CD4-positive, alpha-beta T cell treated with Interleukin-10 for 1 hour (primary cell): ENCODE results near the gene CEP192.
A peak's percentile ranks its signal among the peaks of the same experiment; 100 is the strongest.
"Not testable (repeated sequence)": the region's sequence is repeated elsewhere in the genome, so short reads cannot be mapped to it uniquely, and the experiment has no call there.

ENCODE experiments used
- DNase-seq: peaks from one replicate; pipeline ENCODE4 v3.0.0-alpha.2; 2020

Gene CEP192

DNA sequence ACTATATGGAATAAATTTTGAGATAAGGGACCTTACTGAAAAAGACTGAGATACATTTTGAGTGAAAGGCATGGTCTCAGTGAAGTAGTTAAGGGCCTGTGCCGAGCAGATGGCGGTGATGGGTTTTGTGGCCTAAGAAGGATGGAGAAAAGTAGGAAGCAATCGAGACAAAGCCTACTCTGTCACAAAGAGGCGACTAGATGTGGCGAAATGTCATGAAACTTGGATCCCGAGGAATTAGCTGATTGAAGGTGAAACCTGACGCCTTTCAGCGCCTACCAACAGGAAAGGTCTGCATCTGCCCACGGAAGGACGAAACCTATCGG is 558 bp upstream of the CEP192 start:
- DNase-seq, result no peak

DNA sequence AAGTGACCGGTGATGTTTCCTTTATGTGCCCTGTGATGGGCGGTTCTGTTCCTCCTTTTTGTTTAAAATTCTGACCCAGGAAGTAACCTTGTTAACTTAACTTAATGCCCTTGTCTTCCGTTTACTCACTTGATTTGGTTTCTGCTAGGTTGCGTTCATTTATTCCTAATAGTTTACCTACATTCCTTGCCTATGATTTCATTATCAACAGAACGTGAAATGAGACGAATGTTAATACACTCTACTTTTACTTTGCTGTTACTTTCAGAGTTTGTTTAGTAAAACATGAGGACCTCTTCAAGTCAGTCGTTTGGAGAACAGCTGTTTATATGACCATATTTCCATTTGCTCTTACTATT is 638 bp downstream of the CEP192 start:
- no peak for DNase-seq

DNA sequence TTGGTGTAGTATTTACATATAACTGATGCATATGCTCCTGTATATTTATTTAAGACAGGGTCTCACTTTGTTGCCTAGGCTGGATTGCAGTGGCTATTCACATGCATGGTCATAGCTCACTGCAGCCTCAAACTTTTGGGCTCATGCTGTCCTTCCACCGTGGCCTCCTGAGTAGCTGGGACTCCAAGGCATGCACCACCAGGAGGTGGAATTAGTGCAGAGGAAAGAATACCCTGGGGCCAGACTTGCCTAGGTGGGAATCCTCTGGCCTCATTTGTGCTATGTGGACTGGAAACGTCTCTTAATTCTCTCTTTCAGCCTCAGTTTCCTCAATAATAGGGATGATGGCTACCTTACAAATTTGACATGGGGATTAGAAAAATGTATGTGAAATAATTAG is 2.3 kb downstream of the CEP192 start:
- DNase-seq, result no peak

DNA sequence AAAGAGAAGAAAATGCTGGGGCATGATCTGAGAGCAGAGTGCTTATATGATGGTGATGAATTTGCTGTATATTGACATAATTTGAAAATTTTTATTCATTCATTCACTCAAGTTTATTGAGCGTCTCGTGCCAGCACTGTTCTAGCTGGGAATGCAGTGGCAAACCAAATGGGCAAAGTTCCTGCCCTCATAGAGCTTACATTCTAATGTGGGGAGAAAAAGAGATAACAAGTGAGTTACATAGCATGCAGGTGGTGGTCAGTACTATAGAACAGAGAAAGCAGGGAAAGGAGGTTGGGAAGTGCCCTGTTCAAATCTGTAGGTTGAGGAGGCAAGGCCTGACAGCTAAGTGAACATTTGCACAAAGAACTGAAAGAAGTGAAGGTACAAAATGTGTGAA is 4.3 kb downstream of the CEP192 start:
- no peak for DNase-seq

DNA sequence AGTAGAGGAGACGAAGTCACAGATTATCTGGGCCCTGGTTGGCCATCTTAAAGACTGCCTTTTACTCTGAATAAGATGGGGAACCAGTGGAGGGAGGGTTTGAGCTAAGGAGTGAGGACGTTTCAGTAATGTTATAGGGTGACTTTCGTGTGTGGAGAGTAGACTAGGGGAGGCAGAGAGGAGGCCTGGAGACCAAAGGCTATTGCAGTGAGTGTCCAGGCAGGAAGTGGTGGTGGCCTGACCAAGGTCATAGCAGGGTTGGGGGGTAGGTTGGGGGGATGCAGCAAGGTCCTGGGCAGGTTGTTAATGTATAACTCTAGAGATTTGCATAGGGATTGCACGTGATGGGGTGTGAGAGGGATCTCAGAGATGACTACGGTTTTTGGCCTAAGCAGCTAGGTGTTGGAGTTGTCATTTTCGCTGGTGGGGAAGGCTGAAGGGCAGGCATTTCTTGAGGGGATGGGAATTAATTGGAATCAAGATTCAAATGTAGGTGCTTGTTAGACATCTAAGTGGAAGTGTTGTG is 4.9 kb downstream of the CEP192 start:
- DNase-seq, result no peak

DNA sequence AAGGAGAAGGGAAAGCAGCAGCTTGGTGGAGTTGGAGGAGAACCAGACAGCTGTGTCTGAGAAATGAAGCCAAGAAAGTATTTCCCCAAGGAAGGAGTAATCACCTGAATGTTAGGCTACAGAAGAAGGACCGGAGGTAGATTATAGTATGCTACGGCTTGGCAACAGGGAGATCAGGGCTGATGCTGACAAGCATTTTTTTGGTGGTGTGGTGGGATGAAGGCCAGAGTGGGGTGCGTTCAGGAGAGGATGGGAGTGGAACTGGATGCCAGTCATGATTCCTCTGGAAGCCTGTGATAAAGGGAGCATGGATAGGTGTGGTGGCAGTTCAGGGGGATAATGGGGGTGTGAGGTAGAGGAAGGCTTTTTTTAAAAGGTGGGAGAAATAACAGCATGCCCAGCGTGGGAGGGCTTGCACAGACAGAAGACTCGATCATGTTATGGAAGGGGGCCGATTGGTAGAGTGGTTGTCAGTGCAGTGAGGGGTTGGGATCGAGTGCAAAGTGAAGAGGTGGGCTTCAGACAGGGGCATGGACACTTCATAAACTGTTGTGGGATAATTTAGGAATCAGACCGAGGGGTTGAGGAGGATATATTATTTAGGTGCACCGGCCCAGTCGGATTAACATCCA is 5.6 kb downstream of the CEP192 start:
- no peak for DNase-seq

DNA sequence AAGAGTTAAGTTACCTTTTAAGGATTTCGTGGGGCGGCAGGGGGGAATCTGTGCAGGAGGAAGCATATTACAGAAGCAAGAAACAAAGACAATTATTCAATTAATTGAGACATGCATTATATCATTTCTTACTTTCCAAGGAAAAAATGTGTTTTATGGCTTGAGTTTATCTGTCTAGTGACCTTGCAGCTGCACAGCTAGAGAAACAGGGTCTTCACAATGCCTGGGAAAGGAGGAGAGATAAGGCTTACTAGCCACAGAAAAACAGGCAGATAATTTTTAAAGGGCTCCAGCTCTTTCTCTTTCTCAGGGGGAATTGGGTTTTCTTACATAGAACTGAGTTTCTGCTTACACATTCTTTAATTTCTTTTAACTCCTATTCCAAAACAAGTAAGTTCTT is 6.2 kb downstream of the CEP192 start:
- not testable (repeated sequence) for DNase-seq

DNA sequence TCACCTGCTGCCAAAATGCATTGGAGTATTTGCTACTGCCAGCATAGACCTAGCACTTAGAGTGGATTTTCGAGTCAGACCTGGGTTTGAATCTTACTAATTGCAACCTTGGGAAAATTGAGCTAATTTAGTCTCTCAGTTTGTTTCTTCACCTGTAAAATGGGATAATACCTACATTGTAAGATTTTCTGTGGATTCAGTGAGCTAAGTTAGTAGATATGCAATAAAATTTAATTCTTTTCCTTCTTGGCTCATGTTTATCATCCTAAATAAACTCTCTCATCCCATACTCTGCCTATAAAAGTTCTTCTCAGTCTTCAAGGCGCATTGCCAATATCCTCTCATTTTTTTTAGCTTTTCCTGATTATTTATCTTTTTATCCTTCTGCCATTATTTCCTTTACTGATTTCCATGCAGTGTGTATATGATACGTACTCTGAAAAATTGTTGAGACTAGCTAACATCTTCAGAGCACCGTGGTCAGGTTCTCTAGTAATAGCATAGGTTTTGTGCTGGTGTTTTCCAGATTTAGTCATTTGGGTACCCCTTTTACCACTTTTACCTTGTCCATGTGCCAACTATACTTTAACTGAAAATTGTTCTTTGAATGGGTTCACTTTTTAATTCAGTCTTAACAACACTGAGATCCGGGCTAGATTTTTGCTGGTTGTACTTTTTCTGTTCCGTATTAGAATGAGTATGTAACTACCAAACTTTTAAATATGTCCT is 7.3 kb downstream of the CEP192 start:
- no peak for DNase-seq

DNA sequence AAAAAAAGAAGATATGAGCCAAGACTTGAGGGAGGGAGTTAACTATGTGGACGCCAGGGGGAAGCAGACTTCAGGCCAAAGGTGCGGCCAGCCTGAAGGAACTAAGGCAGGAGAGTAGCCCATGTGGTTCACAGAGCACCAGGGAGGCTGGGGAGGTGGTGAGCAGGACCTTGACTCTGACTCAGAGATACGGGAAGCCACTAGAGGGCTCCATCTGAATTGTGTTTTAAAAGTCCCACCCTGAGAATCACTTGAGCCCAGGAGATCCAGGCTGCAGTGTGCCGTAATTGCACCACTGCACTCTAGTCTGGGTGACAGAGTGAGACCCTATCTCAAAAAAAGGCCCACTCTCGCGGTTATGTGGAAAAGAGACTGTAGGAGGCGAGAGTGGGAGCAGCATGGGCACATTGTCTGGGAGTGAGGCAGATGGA is 12.3 kb downstream of the CEP192 start:
- DNase-seq, result peak; percentile 16

DNA sequence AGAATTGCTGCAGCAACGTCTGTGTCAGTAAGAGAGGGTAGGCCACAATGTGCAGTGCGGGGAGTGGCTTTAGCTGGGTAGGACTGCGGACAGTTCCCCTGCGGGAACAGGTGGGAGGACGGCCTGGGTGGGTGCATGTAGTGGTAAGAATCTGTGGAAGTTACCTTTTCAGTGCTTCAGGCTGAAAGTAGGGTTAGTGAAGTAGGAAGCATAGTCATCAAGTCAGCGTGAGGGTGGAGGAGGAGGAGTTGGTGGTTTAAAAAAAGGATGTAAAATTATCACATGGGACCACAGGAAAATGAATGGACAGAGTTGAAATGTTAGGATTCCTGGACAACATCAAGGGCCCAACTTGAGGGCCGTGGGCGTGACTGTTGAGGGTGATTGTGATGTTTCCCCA is 13.2 kb downstream of the CEP192 start:
- DNase-seq, result no peak

DNA sequence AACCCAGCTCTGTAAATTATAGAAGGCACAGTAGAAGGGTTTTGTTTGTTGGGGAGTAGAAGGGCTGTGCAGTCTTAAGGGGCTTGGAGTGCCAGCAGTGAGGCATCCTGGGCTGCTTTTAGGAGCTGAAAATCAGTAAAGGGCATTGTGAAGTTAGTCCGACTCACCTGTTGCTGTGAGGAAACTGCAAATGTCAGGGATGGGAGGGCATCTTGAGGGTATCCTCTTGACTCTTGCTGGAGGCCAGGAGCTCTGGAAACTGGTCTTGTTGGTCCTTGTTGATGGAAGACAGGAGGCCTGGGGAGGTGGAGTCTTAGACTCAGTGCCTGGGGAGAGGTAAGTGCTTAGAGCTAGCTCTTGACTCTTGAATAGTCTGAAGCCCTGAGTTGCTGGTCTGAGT is 14.1 kb downstream of the CEP192 start:
- no peak for DNase-seq

DNA sequence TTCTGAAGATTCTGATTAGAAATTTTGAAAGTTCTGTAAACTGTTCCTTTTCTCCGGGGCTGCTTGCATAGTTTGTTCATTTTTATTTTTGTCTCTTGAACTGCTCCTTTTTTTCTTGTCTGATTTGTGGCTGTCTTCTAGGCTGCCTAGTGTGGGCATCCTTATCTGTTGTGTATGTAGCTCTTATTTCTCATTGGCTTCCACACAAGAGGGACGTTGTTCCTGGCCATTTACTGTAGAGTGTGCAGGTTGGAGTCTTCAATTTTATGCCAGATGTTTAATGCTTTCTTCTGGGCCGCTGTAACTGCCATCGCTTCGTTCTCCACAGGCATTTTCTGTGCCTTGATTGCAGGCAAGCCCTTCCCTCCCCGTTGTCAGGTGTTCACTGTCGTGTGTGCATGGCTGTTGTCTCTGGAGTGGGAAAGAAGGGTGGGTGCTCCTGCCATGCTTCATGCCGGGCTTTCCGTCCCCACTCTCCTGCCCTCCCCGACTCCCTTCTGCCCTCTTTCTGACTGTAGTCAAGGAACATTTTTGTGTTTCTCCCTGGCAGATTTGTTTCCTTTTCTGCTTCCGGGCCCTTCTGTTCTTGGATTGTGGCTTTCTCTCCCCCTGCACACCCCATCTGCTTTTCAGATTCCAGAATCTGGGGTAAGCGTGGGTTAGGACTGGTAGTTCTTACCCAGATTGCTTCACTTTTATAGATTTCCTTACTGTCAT is 15.5 kb downstream of the CEP192 start:
- DNase-seq, result no peak

DNA sequence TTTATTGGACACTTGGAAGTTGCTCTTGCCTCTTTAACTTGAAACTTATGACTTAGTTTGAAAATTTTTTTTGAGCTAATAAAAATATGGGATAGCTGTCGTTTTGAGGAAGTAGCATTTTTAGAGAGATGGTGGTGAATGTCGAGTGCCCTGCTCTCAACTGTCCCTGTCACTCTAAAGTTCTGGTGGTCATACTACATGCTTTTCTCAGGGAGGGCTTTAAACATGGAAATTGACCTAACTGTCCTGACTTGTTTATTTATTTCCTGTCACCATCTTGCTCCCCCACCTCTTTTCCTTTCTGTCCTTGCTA is 16.0 kb downstream of the CEP192 start:
- no peak for DNase-seq

DNA sequence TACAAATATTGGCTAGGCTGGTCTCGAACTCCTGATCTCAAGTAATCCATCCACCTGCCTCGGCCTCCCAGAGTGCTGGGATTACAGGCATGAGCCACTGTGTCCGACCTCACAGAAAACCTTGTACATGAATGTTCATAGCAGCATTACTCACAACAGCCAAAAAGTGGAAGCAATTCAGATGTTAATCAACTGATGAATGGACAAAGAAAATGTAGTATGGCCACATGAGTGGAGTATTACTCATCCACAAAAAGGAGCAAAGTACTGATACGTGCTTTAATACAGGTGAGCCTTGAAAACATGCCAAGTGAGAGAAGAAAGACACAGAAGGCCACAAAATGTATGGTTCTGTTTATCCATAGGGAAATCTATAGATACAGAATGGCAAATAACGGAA is 20.6 kb downstream of the CEP192 start:
- no peak for DNase-seq

DNA sequence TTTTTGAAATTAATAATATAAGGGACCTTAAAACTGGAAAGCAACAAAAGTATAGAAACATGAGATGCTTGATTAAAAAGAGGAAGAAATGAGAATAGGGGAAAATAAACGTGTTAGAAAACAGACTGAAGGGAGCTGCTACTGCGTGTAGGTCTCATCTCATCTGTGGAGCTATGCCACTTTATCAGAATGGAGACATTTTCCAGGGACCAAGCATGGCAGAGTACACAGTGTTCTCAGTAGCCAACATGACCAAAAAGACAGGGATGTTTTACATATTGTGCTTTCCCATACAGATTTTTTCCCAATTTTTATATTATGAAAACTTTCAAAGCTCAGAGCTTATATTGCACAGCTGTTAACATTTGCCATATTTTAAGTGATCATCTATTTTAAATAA is 23.1 kb downstream of the CEP192 start:
- DNase-seq, result no peak

DNA sequence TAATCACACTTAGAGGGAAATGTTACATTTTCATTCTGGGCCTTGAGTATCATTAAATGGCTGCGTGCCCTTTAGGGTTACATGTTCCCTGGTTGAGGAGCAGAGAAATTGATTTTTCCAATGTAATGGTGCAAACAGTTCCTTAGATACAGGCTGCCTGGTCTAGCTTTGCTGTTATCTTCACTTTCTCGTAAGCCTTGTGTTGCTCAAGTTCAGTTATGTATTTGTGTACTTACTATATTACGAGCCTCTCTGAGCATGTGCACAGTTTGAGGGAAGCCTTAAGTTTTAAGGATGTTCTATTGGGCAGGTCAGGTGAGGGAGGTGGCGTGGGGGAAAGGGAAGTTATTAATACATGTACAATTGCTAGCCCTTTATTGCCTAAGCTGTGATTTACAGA is 23.7 kb downstream of the CEP192 start:
- DNase-seq, result no peak

DNA sequence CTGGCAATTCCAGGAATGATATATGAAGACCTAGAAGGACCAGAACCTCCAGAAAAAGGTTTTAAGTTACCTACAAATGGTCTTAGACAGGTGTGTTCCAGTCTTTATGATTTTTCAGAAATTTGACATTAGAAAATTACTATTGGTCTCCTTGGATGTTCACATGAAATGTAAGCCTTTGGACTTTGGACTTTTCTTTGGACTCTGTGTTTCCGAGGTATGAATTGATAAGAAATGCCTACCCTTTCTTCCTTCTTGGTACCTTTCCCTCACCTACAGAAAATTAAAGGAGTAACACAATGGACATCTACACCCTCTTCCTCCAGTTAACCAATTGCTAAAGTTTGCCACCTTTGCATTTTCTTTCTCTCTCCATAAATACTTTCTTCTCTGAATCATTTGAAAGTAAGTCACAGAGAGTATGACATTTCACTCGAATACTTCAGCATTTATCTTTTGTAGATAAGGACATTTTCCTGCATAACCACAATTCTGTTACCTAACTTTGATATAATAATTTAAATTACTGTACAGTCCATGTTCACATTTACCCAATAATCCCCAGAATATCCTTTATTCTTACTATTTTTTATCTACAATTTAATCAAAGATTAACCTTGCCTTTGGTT is 26.2 kb downstream of the CEP192 start:
- no peak for DNase-seq

DNA sequence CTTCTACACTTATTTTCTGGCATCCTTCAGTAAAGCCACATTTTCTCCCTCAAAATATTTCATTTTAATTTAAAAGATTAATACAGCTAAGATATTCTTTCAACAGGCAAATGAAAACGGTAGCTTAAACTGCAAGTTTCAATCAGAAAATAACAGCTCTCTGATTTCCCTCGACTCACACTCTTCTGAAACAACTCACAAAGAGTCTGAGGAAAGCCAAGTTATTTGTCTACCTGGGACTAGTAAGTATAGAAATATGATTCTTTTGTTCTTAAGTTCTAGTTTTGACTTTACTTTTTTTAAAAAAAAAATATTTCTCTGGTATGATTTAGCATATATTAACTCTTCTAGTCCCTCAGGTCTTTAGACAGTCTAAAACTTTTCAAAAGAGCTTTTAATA is 27.2 kb downstream of the CEP192 start:
- no peak for DNase-seq

DNA sequence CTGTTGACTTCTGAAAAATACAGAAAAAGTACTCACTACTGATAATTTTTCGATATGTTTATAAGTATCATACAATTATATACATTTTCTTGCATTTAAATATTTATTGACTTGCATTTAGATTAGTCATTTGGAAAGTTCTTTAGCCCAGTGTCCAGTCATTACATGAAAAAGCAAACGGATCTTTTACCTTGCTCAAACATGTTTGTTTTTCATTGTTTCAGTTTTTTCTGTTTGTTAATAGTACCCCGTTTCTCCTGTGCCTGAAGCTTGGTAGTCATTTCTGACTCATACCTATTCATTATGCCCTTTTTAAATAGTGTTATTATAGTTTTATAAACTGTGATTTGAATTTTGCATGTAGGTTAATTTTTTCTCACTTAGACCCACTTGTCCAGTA is 28.1 kb downstream of the CEP192 start:
- DNase-seq, result no peak

DNA sequence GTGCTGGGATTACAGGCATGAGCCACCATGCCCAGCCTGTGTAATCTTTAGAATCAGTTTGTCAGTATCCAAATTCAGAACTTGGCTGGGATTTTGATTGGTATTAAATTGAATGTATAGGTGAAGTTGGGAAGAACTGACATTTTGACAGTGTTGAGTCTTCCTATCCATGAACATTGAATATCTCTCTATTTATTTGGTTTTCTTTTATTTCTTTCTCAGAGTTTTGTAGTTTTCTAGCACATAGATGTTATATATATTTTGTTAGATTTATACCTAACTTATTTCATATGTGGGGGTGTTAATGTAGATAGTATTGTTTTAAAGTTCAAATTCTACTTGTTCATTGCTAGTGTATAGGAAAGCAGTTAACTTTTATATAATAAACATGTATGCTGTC is 31.5 kb downstream of the CEP192 start:
- DNase-seq, result no peak

DNA sequence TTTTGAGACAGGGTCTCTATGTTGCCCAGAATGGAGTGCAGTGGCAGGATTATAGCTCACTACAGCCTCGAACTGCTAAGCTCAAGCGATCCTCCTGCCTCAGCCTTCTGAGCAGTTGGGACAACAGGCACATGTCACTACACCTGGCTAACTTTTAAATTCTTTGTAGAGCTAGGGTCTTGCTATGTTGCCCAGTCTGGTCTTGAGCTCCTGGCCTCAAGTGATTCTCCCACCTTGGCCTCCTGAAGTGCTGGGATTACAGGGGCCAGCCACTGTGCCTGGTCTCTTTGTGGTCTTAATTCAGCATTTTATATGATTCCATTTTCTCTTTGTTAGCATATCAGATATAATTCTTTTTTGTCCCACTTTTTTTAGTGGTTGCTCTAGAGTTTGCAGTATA is 34.1 kb downstream of the CEP192 start:
- DNase-seq, result no peak

DNA sequence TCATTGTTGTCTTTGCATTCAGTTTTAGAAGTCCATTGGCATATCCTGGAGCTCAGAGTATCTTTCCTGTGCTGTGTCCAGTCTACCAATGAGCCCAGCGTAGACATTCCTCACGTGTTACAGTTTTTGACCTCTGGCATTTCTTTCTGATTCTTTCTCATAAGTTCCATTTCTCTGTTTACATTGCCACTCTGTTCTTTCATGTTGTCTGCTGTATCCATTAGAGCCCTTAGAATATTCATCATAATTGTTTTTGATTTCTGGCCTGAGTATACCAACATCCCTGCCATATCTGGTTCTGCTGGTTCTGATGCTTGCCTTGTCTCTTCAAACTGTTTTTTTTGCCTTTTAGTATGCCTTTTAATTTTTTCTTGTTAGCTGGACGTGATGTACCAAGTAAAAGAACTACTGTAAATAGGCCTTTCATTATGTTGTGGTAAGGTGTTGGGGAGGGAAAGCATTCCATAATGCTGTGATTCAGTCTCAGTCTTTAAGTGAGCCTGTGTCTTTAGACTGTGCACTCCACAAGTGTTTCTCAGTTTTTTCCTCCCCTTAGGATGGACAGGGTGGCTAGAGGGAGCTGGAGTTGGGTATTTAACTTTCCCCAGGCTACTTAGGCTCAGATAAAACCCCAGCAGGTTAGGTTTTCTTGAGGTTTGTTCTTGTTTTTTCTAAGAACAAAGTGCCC is 35.6 kb downstream of the CEP192 start:
- DNase-seq, result no peak

DNA sequence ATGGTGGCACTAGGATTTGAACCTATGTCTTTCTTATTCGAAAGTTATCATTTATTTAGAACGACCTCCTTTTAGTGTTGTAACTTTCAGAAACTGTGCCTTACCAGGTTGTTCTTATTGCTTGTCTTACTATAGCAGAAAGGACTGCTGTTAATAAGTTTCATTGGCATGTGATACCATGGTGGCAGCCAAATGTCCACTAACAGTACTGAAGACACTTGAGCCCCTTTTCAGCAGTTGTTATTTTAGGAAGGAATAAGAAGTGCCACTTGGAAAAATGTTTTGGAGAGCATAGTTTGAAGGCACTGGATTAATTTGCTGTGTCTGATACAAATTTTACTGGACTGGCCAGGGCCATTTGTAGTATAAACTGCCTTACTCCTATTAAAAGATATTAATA is 37.7 kb downstream of the CEP192 start:
- DNase-seq, result no peak
